GM18505 (cell line): ENCODE data around the gene BICDL2.

Source experiments
- ATAC-seq: cut with Tn5 transposase; IDR thresholded peaks from one replicate; pipeline ENCODE4 v1.9.1; 2021; ENCODE audit not compliant: unreplicated experiment
- POLR2A ChIP-seq: IDR thresholded peaks from 4 replicates; pipeline ENCODE4 v1.6.1; 2011; ENCODE audit warnings: borderline replicate concordance; ENCODE audit not compliant: insufficient read depth, insufficient read length; ENCODE audit errors: extremely low read depth

Gene BICDL2

GRCh38 chr16:3009568-3010390 is 27.0 kb downstream of the BICDL2 start:
- no peak for TF ChIP-seq POLR2A
- ATAC-seq, result no peak

GRCh38 chr16:3008690-3009037 is 28.1 kb downstream of the BICDL2 start:
- ATAC-seq, result no peak
- TF ChIP-seq POLR2A, result no peak

- TF ChIP-seq POLR2A, result no peak
- no peak for ATAC-seq
Observed at GRCh38 chr16:3007957-3008689, 28.6 kb downstream of the BICDL2 start.

- no peak for TF ChIP-seq POLR2A
- no peak for ATAC-seq
Observed at GRCh38 chr16:3007059-3007956, 29.4 kb downstream of the BICDL2 start.

GRCh38 chr16:3004781-3005284 is 31.9 kb downstream of the BICDL2 start:
- no peak for ATAC-seq
- TF ChIP-seq POLR2A, result no peak

- no peak for TF ChIP-seq POLR2A
- peak; percentile 29 for ATAC-seq
Observed at GRCh38 chr16:3004319-3004718, 32.4 kb downstream of the BICDL2 start.

- ATAC-seq, result peak; percentile 85
- no peak for TF ChIP-seq POLR2A
Observed at GRCh38 chr16:3003582-3004270, 33.0 kb downstream of the BICDL2 start.

- no peak for TF ChIP-seq POLR2A
- ATAC-seq, result no peak
Observed at GRCh38 chr16:3001316-3001715, 35.4 kb downstream of the BICDL2 start.

GRCh38 chr16:3000540-3000939 is 36.2 kb downstream of the BICDL2 start:
- TF ChIP-seq POLR2A, result no peak
- ATAC-seq, result no peak

- TF ChIP-seq POLR2A, result no peak
- ATAC-seq, result no peak
Observed at GRCh38 chr16:2999929-3000328, 36.8 kb downstream of the BICDL2 start.

- no peak for ATAC-seq
- no peak for TF ChIP-seq POLR2A
Observed at GRCh38 chr16:2996298-2996697, 40.4 kb downstream of the BICDL2 start.

- ATAC-seq, result no peak
Observed at GRCh38 chr16:2992383-2993081, 44.2 kb downstream of the BICDL2 start.

More at GRCh38 chr16:2992383-2993081, 44.2 kb downstream of the BICDL2 start:
- no peak for TF ChIP-seq POLR2A
